AML-193 (cell line): Measurements from ENCODE around the gene TAF3.

ENCODE experiments used
- DNase-seq, 2 experiments: peaks; one replicate each; lab custom pipeline; 2025; lab: John Stamatoyannopoulos, UW

The TAF3 gene

GRCh38 chr10:8034466-8035005 lies 216.2 kb downstream of the TAF3 start:
- DNase-seq = no peak

- no peak for DNase-seq
Measured at GRCh38 chr10:8035006-8035640, 216.8 kb downstream of the TAF3 start.

- no peak for DNase-seq
Measured at GRCh38 chr10:8035641-8036470, 217.6 kb downstream of the TAF3 start.

GRCh38 chr10:8036506-8037198 lies 218.3 kb downstream of the TAF3 start:
- DNase-seq = no peak

GRCh38 chr10:8037199-8037801 lies 219.0 kb downstream of the TAF3 start:
- DNase-seq = no peak

- no peak for DNase-seq
Measured at GRCh38 chr10:8037941-8038894, 219.9 kb downstream of the TAF3 start.

GRCh38 chr10:8039321-8039881 lies 221.1 kb downstream of the TAF3 start:
- DNase-seq = no peak

- no peak for DNase-seq
Measured at GRCh38 chr10:8040651-8041050, 222.3 kb downstream of the TAF3 start.

- DNase-seq = no peak
Measured at GRCh38 chr10:8041284-8041991, 223.1 kb downstream of the TAF3 start.

GRCh38 chr10:8041992-8042720 lies 223.9 kb downstream of the TAF3 start:
- DNase-seq = no peak

GRCh38 chr10:8042721-8043568 lies 224.6 kb downstream of the TAF3 start:
- DNase-seq = no peak

- DNase-seq = no peak
Measured at GRCh38 chr10:8043569-8044306, 225.4 kb downstream of the TAF3 start.

GRCh38 chr10:8044331-8044907 lies 226.1 kb downstream of the TAF3 start:
- no peak for DNase-seq

- no peak for DNase-seq
Measured at GRCh38 chr10:8044908-8045725, 226.8 kb downstream of the TAF3 start.

GRCh38 chr10:8045726-8046494 lies 227.6 kb downstream of the TAF3 start:
- no peak for DNase-seq
